ENCODE measurements around the gene MYDGF.
A peak's percentile ranks its signal among the peaks of the same experiment; 100 is the strongest.

Gene MYDGF

GRCh38 chr19:4714016-4714415, 43.9 kb upstream of the MYDGF start:
- TF ChIP-seq CTCF (conservative IDR thresholded peaks at IDR 0.05; ENCODE audit: low read depth) = no peak
- no peak for DNase-seq (ENCODE audit: low spot score)
- ChIA-PET POLR2A (ENCODE audit: low non-redundant PET) (interaction anchor here (0.6 to 0.7 kb wide), 2 partner anchors 17 to 35 kb away, joined by 3 to 7 read pairs; no protein-coding TSS in a partner anchor), CTCF (interaction anchor here (0.6 kb wide), 2 partner anchors 85 to 325 kb away, joined by 3 to 4 read pairs; no protein-coding TSS in a partner anchor)
- peak overlapping the region; percentile 100 for H3K27ac ChIP-seq

- peak; percentile 99 for DNase-seq (ENCODE audit: low spot score)
- ChIA-PET CTCF (interaction anchor here (0.6 to 1.0 kb wide), 3 partner anchors 9 to 326 kb away, joined by 3 to 5 read pairs (median 4); no protein-coding TSS in a partner anchor), POLR2A (ENCODE audit: low non-redundant PET) (interaction anchor here (0.6 to 0.9 kb wide), 3 partner anchors 9 to 34 kb away, joined by 3 to 7 read pairs (median 5); no protein-coding TSS in a partner anchor)
- H3K27ac ChIP-seq = peak overlapping the region; percentile 100
- no peak for TF ChIP-seq CTCF (conservative IDR thresholded peaks at IDR 0.05; ENCODE audit: low read depth)
These were observed 43.3 kb upstream of the MYDGF start for GRCh38 chr19:4713384-4713951.

- no peak for TF ChIP-seq CTCF (conservative IDR thresholded peaks at IDR 0.05; ENCODE audit: low read depth)
- ChIA-PET CTCF (interaction anchor here (1.0 kb wide), 1 partner anchor 10 kb away, joined by 5 read pairs; no protein-coding TSS in a partner anchor), POLR2A (ENCODE audit: low non-redundant PET) (interaction anchor here (0.9 kb wide), 1 partner anchor 10 kb away, joined by 5 read pairs; no protein-coding TSS in a partner anchor)
- H3K27ac ChIP-seq = peak overlapping the region; percentile 100
- DNase-seq (ENCODE audit: low spot score) = no peak
These were observed 42.6 kb upstream of the MYDGF start for GRCh38 chr19:4712771-4713170.

- POLR2A ChIA-PET (ENCODE audit: low non-redundant PET) = no interaction called here
- peak overlapping the region; percentile 100 for H3K27ac ChIP-seq
- TF ChIP-seq CTCF (conservative IDR thresholded peaks at IDR 0.05; ENCODE audit: low read depth) = no peak
- DNase-seq (ENCODE audit: low spot score) = no peak
- CTCF ChIA-PET = no interaction called here
These were observed 41.1 kb upstream of the MYDGF start for GRCh38 chr19:4711211-4711610.

- DNase-seq (ENCODE audit: low spot score) = no peak
- no peak for TF ChIP-seq CTCF (conservative IDR thresholded peaks at IDR 0.05; ENCODE audit: low read depth)
- peak overlapping the region; percentile 100 for H3K27ac ChIP-seq
- ChIA-PET POLR2A (ENCODE audit: low non-redundant PET) (no interaction called here), CTCF (no interaction called here)
These were observed 40.1 kb upstream of the MYDGF start for GRCh38 chr19:4710281-4710600.

GRCh38 chr19:4709440-4710280, 39.5 kb upstream of the MYDGF start:
- H3K27ac ChIP-seq = peak overlapping the region; percentile 100
- no peak for DNase-seq (ENCODE audit: low spot score)
- CTCF ChIA-PET = no interaction called here
- POLR2A ChIA-PET (ENCODE audit: low non-redundant PET) = interaction anchor here (0.6 kb wide), 1 partner anchor 883 kb away, joined by 3 read pairs; no protein-coding TSS in a partner anchor
- TF ChIP-seq CTCF (conservative IDR thresholded peaks at IDR 0.05; ENCODE audit: low read depth) = no peak

Data from RWPE1 (cell line).